AG04450 (cell line): ENCODE results near the gene ZSWIM3. TPM values are rescaled to one million over a fixed set of nuclear protein-coding genes. Genes with fewer than 3 reads are reported as not detected.

Experiments
- CTCF ChIA-PET: fragments of 300-600, 350-600 bp; formaldehyde crosslinking; extraction: SDS; loops from one replicate; lab custom pipeline; 2022; ENCODE audit warnings: antibody characterized with exemption, inconsistent platforms; lab: Charles Lee
- POLR2A ChIA-PET: fragments of 350-600 bp; formaldehyde crosslinking; extraction: SDS; loops from one replicate; lab custom pipeline; 2021; ENCODE audit warnings: antibody characterized with exemption, inconsistent platforms; lab: Yijun Ruan, JAX
- DNase-seq: peaks from one replicate; pipeline ENCODE4 v3.0.0-alpha.2; 2011; ENCODE audit warnings: low read depth, low spot score
- H3K27ac ChIP-seq: one replicate; pipeline ENCODE4 v1.5.1; 2012; ENCODE audit warnings: low read depth, low read length, control low read depth
- H3K27me3 ChIP-seq: one replicate; pipeline ENCODE4 v1.6.0; 2012; ENCODE audit warnings: low read length; ENCODE audit not compliant: control insufficient read depth, insufficient read depth
- H3K4me3 ChIP-seq: 2 replicates; pipeline ENCODE4 v1.5.1; 2011; ENCODE audit warnings: mild to moderate bottlenecking, low read depth, low read length, control low read depth
- H3K9me3 ChIP-seq: 2 replicates; pipeline ENCODE4 v1.5.1; 2012; ENCODE audit warnings: low read length; ENCODE audit not compliant: control insufficient read depth, insufficient read depth
- CTCF ChIP-seq: IDR thresholded peaks from 2 replicates; pipeline ENCODE4 v1.5.1; 2011; ENCODE audit warnings: low read depth, low read length, control low read depth, inconsistent platforms
- polyA plus RNA-seq: library from polyadenylated mRNA; depleted of rRNA; stranded (reverse); fragments of >200 nt; gene quantifications from 2 replicates; pipeline ENCODE4 v1.2.3, GENCODE V29; 2011

Gene ZSWIM3
- polyA plus RNA-seq, 1 experiment = 4.6 TPM

- TF ChIP-seq CTCF = no peak
- Histone ChIP-seq H3K27ac (peak overlapping the region; percentile 65), H3K9me3 (no peaks in the 10 kb centered on the region; the same call in 1 of the 2 replicates), H3K4me3 (no peak overlapping the region), H3K27me3 (no peaks in the 10 kb centered on the region)
- POLR2A ChIA-PET = interaction anchor here (1.2 to 2.9 kb wide), 4 partner anchors 13 to 29 kb away, joined by 3 to 20 read pairs (median 8); partner anchors contain the start of genes CTSA, NEURL2 and PCIF1
- CTCF ChIA-PET = interaction anchor here (1.2 to 1.5 kb wide), 2 partner anchors 16 to 82 kb away, joined by 3 to 6 read pairs; no protein-coding TSS in a partner anchor
- DNase-seq = no peak
These were observed 48.2 kb downstream of the ZSWIM3 start for GRCh38 chr20:45905505-45906079.

GRCh38 chr20:45907219-45907948, 50.0 kb downstream of the ZSWIM3 start:
- no peak for TF ChIP-seq CTCF
- Histone ChIP-seq H3K27me3 (no peaks in the 10 kb centered on the region), H3K27ac (no peak overlapping the region), H3K9me3 (no peaks in the 10 kb centered on the region; the same call in 1 of the 2 replicates), H3K4me3 (no peak overlapping the region)
- ChIA-PET CTCF (interaction anchor here (1.4 kb wide), 1 partner anchor 18 kb away, joined by 3 read pairs; no protein-coding TSS in a partner anchor), POLR2A (interaction anchor here (2.9 kb wide), 1 partner anchor 27 kb away, joined by 20 read pairs; the partner anchor contains the start of gene PCIF1)
- DNase-seq = no peak

GRCh38 chr20:45908084-45908483, 50.7 kb downstream of the ZSWIM3 start:
- TF ChIP-seq CTCF = no peak
- no peak for DNase-seq
- no peak overlapping the region for H3K27ac ChIP-seq
- H3K27me3 ChIP-seq = no peaks in the 10 kb centered on the region
- no peak overlapping the region for H3K4me3 ChIP-seq
- ChIA-PET CTCF (interaction anchor here (1.4 kb wide), 1 partner anchor 18 kb away, joined by 3 read pairs; no protein-coding TSS in a partner anchor), POLR2A (no interaction called here)
- no peaks in the 10 kb centered on the region; the same call in 1 of the 2 replicates for H3K9me3 ChIP-seq

DNA sequence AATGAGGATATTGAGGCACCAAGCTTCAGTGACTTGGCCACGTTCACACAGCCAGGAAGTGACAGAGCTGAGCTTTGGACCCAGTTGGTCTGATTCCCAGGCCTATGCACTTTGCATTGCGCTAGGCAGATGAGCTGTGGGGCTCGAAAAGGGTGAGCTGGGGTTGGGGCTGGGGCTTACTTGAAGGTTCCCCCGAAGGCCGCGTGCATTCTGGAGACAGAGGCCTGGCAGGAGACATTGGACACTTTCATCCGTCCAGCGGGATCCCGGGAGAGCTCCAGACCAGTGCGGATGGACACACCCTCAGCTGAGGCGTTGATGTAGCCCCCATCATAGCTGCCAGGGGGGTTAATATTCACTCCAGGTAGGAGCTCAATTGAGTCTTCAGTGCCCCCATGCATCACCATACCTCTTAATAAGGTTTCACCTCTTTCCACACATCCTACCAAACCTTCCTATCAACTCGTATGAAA, 52.0 kb downstream of the ZSWIM3 start:
- Histone ChIP-seq H3K4me3 (no peak overlapping the region), H3K27me3 (no peaks in the 10 kb centered on the region), H3K9me3 (no peaks in the 10 kb centered on the region; the same call in 1 of the 2 replicates), H3K27ac (no peak overlapping the region)
- ChIA-PET POLR2A (interaction anchor here (3.6 kb wide), 2 partner anchors 19 to 25 kb away, joined by 20 to 57 read pairs; partner anchors contain the start of genes CTSA, NEURL2 and PCIF1), CTCF (interaction anchor here (0.9 to 2.1 kb wide), 3 partner anchors 16 to 61 kb away, joined by 3 to 11 read pairs (median 4); no protein-coding TSS in a partner anchor)
- no peak for TF ChIP-seq CTCF
- no peak for DNase-seq
